HCT116 (cell line): Measurements from ENCODE around the gene CENPX.

Experiments used
- ATF3 ChIP-seq: IDR thresholded peaks from 2 replicates; pipeline ENCODE4 v1.6.1; 2012
- CEBPB ChIP-seq: IDR thresholded peaks from 2 replicates; pipeline ENCODE4 v1.6.1; 2012; ENCODE audit warnings: low read depth
- CTCF ChIP-seq, 3 experiments: fragments of 200-600 bp in 1 of 3; sonication (generic) in 1 of 3; IDR thresholded peaks in 2 of 3; conservative IDR thresholded peaks in 1 of 3; 2 replicates each; pipeline ENCODE4 v1.5.1; 2012 to 2017; ENCODE audit warnings: low read depth in 2 of 3, low read length in 2 of 3, antibody characterized with exemption in 1 of 3, borderline replicate concordance in 1 of 3, control low read depth in 1 of 3, mild to moderate bottlenecking in 1 of 3, mixed read lengths in 1 of 3, mixed run types in 1 of 3, moderate library complexity in 1 of 3; ENCODE audit not compliant: insufficient read depth in 1 of 3
- EZH2 ChIP-seq: fragments of 200-600 bp; sonication (generic); IDR thresholded peaks from 2 replicates; pipeline ENCODE4 v1.6.1; 2017; ENCODE audit warnings: antibody characterized with exemption, mixed run types
- EZH2phosphoT487 ChIP-seq: fragments of 200-600 bp; IDR thresholded peaks from 2 replicates; pipeline ENCODE4 v1.6.1; 2018; ENCODE audit warnings: antibody characterized with exemption, borderline replicate concordance
- POLR2A ChIP-seq: IDR thresholded peaks from 2 replicates; pipeline ENCODE4 v1.7.0; 2011; ENCODE audit warnings: borderline replicate concordance; ENCODE audit not compliant: insufficient read depth, insufficient read length; ENCODE audit errors: extremely low read depth
- REST ChIP-seq: IDR thresholded peaks from 2 replicates; pipeline ENCODE4 v1.6.1; 2012; ENCODE audit warnings: low read depth
- SIN3A ChIP-seq: IDR thresholded peaks from 2 replicates; pipeline ENCODE4 v1.6.1; 2012; ENCODE audit warnings: low read depth

- TF ChIP-seq CTCF (IDR thresholded peaks at IDR 0.05 in 2 of 3, conservative IDR thresholded peaks at IDR 0.05 in 1 of 3; ENCODE audit: borderline replicate concordance in 1 of 3, insufficient read depth in 1 of 3, low read depth in 2 of 3, low read length in 2 of 3) = no peak
- no peak for TF ChIP-seq SIN3A
- TF ChIP-seq POLR2A = no peak
- TF ChIP-seq EZH2 = no peak
- TF ChIP-seq REST = no peak
- TF ChIP-seq EZH2phosphoT487 = no peak
- no peak for TF ChIP-seq CEBPB
- TF ChIP-seq ATF3 = no peak
These were observed 15.0 kb downstream of the CENPX start for GRCh38 chr17:82007495-82008257.
